Measurements from ENCODE around the gene AOPEP.
"Not testable (repeated sequence)": the region's sequence is repeated elsewhere in the genome, so short reads cannot be mapped to it uniquely, and the experiment has no call there.

Gene AOPEP

DNA sequence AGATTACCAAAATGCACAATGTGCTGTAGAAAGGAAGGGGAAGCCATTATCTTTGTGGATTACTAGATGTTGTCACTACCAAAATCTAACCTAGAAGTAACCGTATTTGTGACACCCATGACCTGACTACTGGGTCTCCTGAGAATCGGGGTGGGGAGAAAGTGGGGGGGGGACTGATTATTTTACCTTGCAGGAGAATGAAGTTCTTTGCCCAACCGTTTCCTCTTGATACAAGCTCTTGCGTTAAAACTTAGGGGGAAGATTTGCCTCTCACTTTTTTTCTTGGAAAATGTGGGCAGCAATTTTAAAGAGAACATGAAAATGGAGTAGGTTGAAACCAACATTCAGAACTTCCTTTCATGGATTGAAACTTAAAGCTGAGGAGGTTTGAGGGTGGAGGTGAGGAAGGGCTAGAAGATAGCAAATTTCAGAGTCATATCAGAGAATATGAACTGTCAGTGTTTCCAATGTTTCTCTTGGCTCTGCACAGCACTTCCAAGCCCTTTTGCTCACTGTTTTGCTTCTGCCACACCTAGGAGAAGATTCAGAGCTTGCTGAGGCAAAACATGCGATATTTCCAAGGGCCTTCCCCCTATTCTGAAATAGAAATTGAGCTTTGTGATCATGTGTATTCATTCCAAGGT lies 280.8 kb downstream of the AOPEP start:
- Mint-ChIP-seq H3K4me3 (no peak overlapping the region), H3K27ac (no peak overlapping the region), H3K27me3 (peaks cover 26% of the 10 kb centered on the region), H3K36me3 (ENCODE audit: low read depth) (no peaks in the 10 kb centered on the region), H3K4me1 (ENCODE audit: low read depth) (peaks cover 16% of the 10 kb centered on the region), H3K9me3 (no peaks in the 10 kb centered on the region)
- no peak for DNase-seq

DNA sequence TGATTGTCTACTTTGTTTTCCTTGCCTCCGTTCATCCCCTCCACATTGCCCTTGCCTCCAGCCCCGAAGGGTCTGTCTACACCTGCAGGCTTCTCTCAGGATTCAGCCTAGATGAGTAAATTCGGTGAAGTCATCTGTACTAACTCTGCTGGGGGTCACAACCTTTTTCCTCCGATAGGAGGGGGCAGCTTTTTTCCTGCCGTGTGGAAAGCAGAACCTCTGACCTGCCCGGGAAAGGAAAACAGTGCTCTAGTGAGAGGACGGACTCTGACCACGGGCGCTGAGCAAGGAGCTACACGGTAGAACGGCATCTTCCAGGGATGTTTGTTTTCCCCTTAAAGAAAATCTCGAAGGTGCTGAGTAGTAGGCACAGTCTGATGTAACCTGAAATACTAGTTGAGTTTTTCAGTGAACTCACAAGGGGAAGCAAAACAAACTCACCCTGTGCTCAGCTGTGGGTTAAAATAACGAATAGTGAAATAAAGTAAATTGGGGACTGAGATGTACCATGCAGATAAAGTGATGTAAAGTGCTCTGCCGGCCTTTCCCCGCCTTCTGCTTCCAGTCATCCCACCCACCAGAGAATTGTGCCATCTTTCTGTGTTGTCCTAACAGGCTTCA lies 281.8 kb downstream of the AOPEP start:
- peaks cover 17% of the 10 kb centered on the region for H3K27me3 Mint-ChIP-seq

DNA sequence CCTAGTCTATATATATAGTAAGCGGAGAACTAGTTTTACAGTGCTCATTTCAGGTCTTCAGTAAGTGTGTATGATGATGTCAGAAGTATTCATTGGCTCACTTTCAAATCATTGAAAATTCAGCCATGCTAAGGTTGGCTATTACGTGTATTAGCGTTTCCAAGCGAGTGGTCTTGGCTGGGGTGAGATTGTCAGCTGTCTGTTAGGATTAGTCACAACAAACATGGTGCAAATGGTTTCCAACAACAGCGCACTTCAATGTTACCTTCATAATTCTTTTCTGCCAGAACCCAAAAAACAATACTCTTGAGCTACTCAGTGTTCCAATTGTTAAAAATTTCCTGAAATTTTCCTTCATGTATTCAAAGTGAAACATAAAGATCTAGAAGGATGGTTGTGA lies 283.0 kb downstream of the AOPEP start:
- Mint-ChIP-seq H3K27me3 (peaks cover 9% of the 10 kb centered on the region), H3K9me3 (no peaks in the 10 kb centered on the region), H3K4me1 (ENCODE audit: low read depth) (peaks cover 13% of the 10 kb centered on the region), H3K4me3 (no peak overlapping the region), H3K27ac (no peak overlapping the region), H3K36me3 (ENCODE audit: low read depth) (no peaks in the 10 kb centered on the region)
- no peak for DNase-seq

More for the DNA sequence above, 281.8 kb downstream of the AOPEP start:
- Mint-ChIP-seq H3K9me3 (no peaks in the 10 kb centered on the region), H3K36me3 (ENCODE audit: low read depth) (no peaks in the 10 kb centered on the region), H3K4me3 (no peak overlapping the region), H3K4me1 (ENCODE audit: low read depth) (peaks cover 16% of the 10 kb centered on the region), H3K27ac (no peak overlapping the region)
- no peak for DNase-seq

DNA sequence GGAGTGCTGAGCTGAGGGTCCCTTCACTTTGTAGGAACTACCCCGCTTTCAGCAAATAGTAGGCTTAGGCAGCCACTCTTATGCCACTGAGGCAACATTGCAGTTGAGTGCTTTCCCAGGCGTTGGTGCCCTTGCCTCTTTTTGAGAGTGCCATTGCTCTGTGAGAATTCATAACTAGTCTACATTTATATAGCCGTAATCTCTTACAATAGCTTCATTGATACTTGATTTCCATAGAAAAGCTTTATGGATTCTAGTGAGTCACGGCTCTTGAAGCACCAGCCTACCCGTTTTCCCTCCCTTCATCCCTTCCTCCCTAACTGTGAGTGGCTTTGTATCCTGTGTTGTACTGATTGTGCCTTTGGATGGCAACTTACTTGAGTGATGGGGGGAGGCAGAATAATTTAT lies 283.9 kb downstream of the AOPEP start:
- Mint-ChIP-seq H3K4me3 (no peak overlapping the region), H3K4me1 (ENCODE audit: low read depth) (peaks cover 11% of the 10 kb centered on the region), H3K36me3 (ENCODE audit: low read depth) (no peaks in the 10 kb centered on the region), H3K27ac (no peak overlapping the region), H3K9me3 (no peaks in the 10 kb centered on the region), H3K27me3 (peaks cover 7% of the 10 kb centered on the region)
- no peak for DNase-seq

DNA sequence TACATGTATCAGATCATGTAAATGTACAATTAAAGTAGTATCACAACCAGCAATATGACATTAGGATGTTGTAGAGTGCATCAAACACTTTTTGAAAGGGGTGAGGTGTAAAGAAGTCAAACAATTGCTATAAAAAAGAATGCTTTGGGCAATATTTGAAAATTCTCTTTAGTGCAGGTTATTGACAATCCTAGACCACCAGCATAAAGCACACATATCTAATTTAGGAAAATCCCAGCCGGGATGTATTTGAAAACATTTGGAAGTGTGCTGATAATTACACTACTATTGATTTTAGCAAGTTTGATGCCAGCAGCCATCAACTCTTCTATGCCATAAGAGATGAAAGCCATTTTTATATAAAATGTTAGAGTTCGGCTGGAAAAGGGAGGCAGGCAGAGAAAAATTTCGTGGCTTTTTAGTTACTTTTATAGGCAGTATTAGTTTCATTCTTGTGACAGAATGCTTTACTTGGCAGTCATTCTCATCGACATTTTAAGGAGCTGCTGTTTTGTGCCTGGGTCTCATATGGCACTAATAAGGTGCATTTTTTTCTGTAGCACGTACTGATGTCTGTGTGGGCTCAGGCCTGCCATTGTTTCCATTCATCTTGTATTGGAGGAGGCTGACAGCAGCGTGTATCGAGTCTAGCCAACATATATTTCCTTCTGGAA lies 285.7 kb downstream of the AOPEP start:
- no peaks in the 10 kb centered on the region for H3K36me3 Mint-ChIP-seq (ENCODE audit: low read depth)
- H3K27me3 Mint-ChIP-seq, result no peaks in the 10 kb centered on the region

DNA sequence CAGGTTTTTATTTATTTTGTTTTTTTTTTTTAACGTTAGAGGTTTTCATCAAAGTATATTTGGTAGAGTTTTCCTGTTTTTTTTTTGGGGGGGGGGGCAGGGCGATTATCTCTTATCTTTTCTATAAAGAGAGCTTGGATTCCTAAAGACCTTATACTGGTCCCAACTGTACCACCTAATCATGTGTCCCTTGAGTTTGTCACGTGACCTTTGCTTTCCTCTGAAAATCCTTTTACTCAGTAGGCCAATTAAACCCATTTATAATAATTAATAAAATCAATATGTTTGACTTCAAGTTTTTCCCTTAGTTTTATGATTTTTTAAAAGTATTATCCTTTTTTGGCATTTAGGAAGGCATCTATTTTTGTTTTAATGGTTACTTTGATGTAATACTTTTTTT lies 286.4 kb downstream of the AOPEP start:
- H3K36me3 Mint-ChIP-seq (ENCODE audit: low read depth), result peaks cover 3% of the 10 kb centered on the region
- DNase-seq, result no peak
- H3K27me3 Mint-ChIP-seq, result no peaks in the 10 kb centered on the region
- no peaks in the 10 kb centered on the region for H3K9me3 Mint-ChIP-seq
- no peak overlapping the region for H3K4me3 Mint-ChIP-seq
- no peak overlapping the region for H3K27ac Mint-ChIP-seq
- no peaks in the 10 kb centered on the region for H3K4me1 Mint-ChIP-seq (ENCODE audit: low read depth)

More for the DNA sequence above, 285.7 kb downstream of the AOPEP start:
- Mint-ChIP-seq H3K4me3 (no peak overlapping the region), H3K27ac (no peak overlapping the region), H3K9me3 (no peaks in the 10 kb centered on the region), H3K4me1 (ENCODE audit: low read depth) (peaks cover 6% of the 10 kb centered on the region)
- DNase-seq, result no peak

DNA sequence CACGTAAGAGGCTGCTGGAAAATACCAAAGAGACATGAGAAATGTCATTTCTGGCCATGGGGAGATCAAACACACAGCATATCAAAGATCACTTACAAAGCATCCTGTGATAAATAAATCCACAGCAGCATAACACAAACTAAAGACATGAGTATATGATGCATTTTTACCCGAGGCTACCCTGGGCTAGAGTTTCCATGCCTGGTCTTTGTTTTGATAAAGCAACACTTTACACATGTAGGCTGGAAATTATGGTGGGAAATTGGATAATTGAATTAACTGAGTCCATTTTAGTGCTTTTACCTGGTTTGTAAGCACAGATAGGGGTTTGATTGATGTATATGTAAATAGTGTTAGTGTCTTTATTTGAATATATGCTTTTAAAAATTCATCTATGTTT lies 288.4 kb downstream of the AOPEP start:
- Mint-ChIP-seq H3K9me3 (no peaks in the 10 kb centered on the region), H3K27ac (no peak overlapping the region), H3K36me3 (ENCODE audit: low read depth) (peaks cover 12% of the 10 kb centered on the region), H3K4me3 (no peak overlapping the region), H3K27me3 (no peaks in the 10 kb centered on the region), H3K4me1 (ENCODE audit: low read depth) (peaks cover 2% of the 10 kb centered on the region)
- no peak for DNase-seq

DNA sequence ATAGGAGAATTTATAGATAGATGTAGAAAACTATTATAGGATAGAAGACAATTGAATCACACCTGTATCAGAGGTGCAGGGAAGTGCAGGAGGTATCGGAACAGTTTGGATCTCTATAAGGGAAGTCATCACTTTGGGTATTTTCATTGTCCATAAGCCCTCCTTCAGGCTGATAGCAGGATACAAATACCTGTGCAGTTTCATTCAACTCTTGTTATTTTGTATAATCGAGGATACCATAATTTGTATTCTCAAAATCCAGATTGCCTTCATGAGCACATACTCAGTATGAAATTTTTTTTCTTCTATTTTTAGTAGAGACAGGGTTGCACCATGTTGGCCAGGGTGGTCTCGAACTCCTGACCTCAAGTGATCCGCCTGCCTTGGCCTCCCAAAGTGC lies 289.1 kb downstream of the AOPEP start:
- no peak overlapping the region for H3K27ac Mint-ChIP-seq
- no peaks in the 10 kb centered on the region for H3K9me3 Mint-ChIP-seq
- peaks cover 16% of the 10 kb centered on the region for H3K36me3 Mint-ChIP-seq (ENCODE audit: low read depth)
- no peak for DNase-seq
- no peak overlapping the region for H3K4me3 Mint-ChIP-seq
- peaks cover 2% of the 10 kb centered on the region for H3K4me1 Mint-ChIP-seq (ENCODE audit: low read depth)
- H3K27me3 Mint-ChIP-seq, result no peaks in the 10 kb centered on the region

DNA sequence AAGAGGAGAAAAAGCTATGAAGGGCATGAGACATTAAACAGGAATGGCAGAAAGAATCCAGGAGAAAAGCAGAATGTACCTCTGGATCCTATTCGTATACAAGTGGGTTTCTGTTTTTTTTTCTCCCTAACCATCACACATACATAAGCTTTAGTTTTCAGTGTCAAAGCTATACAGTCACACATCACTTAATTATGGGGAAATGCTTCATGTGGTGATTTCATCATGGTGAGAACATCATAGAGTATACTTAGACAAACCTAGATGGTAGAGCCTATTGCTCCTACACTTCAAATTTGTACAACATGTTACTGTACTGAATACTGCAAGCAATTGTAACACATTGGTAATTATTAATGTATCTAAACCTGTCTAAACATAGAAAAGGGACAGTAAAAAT lies 290.6 kb downstream of the AOPEP start:
- no peak overlapping the region for H3K4me3 Mint-ChIP-seq
- DNase-seq, result no peak

DNA sequence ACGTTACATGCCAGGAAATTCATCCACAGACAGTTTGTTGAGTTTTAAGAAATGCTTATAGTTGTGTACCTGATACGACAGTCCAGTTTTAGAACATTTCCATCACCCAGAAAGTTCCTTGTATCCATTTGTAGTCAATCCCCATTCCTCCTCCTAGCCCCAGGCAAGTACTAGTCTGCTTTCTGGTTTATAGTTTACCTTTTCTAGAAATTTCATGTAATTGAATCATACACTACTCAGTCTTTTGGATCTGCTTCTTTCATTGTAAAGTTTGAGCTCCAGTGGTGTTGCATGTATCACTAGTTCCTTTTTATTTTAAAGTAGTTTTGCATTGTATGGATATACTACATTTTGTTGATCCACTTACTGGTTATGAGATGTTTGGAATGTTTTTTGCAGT lies 291.2 kb downstream of the AOPEP start:
- Mint-ChIP-seq H3K9me3 (no peaks in the 10 kb centered on the region), H3K27me3 (no peaks in the 10 kb centered on the region), H3K4me1 (ENCODE audit: low read depth) (peaks cover 2% of the 10 kb centered on the region), H3K36me3 (ENCODE audit: low read depth) (peaks cover 21% of the 10 kb centered on the region), H3K27ac (no peak overlapping the region), H3K4me3 (no peak overlapping the region)
- no peak for DNase-seq

More for the DNA sequence above, 290.6 kb downstream of the AOPEP start:
- Mint-ChIP-seq H3K27ac (no peak overlapping the region), H3K36me3 (ENCODE audit: low read depth) (peaks cover 21% of the 10 kb centered on the region), H3K4me1 (ENCODE audit: low read depth) (peaks cover 2% of the 10 kb centered on the region), H3K27me3 (no peaks in the 10 kb centered on the region), H3K9me3 (no peaks in the 10 kb centered on the region)

DNA sequence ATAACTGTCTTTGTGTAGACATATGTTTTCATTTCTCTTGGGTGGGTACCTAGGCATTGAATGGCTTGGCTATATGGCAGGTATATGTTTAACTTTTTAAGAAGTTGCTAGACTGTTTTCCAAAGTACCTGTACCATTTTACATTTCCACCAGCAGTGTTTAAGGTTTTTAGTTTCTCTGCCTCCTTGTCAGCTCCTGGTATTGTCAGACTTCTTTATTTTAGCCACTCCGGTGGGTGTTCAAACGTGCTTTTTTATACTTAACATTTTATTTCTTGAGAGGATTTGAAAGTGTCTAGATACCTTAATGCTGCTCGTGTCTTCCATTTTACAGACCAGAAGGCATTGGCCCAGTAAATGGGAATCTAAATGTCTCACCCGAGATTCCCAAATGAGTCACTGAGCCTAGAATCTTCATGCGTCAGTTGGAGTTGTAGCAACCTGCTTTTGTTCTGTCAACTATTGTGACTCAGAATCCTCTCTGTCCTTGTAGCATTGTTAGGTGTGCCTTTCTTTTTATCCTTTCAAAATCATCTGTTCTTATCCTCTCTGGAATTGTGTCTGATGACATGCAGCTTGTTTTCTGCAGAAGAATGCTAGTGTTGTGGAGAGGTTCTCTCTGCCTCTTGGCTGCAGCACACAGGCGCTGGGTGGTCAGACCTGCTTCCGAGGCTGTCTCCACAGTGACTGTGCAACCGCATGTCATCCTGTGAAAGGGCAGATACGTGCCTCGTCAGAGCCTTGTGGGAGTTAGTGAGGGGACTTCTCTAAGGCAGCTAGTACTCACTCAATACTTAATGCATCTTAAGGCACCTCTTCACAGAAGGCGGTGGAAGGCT lies 291.8 kb downstream of the AOPEP start:
- peaks cover 21% of the 10 kb centered on the region for H3K36me3 Mint-ChIP-seq (ENCODE audit: low read depth)
- peaks cover 2% of the 10 kb centered on the region for H3K4me1 Mint-ChIP-seq (ENCODE audit: low read depth)
- DNase-seq, result no peak
- no peaks in the 10 kb centered on the region for H3K27me3 Mint-ChIP-seq
- no peaks in the 10 kb centered on the region for H3K9me3 Mint-ChIP-seq
- no peak overlapping the region for H3K27ac Mint-ChIP-seq
- no peak overlapping the region for H3K4me3 Mint-ChIP-seq

DNA sequence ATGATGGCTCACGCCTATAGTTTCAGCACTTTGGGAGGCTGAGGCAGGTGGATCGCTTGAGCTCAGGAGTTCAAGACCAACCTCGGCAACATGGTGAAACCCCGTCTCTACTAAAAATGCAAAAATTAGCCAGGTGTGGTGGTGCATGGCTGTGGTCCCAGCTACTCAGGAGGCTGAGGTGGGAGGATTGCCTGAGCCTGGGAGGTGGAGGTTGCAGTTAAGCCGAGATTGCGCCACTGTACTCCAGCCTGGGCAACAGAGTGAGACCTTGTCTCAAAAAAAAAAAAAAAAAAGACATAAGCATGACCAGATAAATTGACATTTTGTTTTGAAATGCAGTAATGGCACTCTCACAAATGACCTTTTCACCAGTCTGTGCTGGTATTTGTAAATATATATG lies 294.1 kb downstream of the AOPEP start:
- not testable (repeated sequence) for H3K4me3 Mint-ChIP-seq; H3K27me3 Mint-ChIP-seq; H3K27ac Mint-ChIP-seq; H3K9me3 Mint-ChIP-seq; DNase-seq; H3K4me1 Mint-ChIP-seq (ENCODE audit: low read depth)
- peaks cover 21% of the 10 kb centered on the region for H3K36me3 Mint-ChIP-seq (ENCODE audit: low read depth)

DNA sequence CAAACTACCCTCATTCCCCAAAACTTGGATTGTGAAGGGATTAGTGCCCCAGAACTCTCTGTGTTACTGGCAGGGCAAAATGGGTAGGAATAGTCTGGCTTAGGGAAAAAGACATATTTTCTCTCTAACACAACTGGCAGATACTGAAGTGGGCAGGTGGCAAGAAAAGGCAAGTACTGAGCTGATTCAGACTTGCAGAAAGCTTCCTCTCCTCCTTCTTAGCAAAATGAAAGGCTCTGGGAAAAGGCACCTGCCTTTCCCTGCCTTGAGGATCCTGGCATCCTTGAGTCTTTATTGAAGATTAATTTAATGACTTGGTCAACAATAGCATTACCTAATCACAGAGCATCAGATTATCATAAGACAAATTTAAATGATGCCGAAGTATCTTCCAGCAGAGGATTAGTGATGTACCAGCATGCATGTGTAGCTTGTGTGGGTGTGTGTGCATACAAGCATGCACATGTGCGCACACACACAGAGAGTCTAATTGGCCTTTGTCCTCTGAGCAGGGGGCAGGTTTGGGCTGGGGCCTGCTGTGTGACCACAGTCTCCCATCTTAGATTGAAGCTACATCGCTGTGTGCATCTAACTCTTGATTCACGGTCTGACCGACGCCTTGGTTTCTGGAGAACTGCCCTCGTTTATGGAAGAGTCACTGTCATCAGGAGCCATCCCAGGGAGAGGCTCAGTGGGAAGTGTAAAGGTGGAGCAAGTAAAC lies 294.8 kb downstream of the AOPEP start:
- DNase-seq, result no peak
- Mint-ChIP-seq H3K9me3 (no peaks in the 10 kb centered on the region), H3K27me3 (no peaks in the 10 kb centered on the region), H3K4me3 (no peak overlapping the region), H3K27ac (no peak overlapping the region), H3K36me3 (ENCODE audit: low read depth) (peaks cover 21% of the 10 kb centered on the region), H3K4me1 (ENCODE audit: low read depth) (peaks cover 2% of the 10 kb centered on the region)

DNA sequence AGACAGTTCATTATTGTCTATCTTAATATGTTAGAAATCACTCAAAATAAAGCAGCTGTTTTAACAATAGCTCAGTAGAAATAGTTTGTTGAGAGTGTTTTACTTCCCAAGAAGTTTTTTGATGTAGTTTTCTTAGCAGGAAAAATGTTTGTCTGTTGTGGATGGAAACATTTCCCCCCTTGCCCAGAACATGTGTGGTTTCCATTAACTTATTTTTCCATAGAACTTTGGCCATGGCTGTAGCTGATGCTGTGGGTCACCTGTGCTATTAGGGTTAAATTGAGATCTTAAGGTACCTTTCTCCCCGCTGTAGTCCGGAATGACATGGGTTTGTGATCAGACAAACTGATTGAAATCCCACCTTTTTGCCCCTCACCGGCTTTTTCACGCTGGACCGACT lies 296.2 kb downstream of the AOPEP start:
- Mint-ChIP-seq H3K4me1 (ENCODE audit: low read depth) (peaks cover 2% of the 10 kb centered on the region), H3K36me3 (ENCODE audit: low read depth) (peaks cover 18% of the 10 kb centered on the region), H3K27ac (no peak overlapping the region), H3K27me3 (no peaks in the 10 kb centered on the region), H3K4me3 (no peak overlapping the region), H3K9me3 (no peaks in the 10 kb centered on the region)
- DNase-seq, result no peak
